HT1080 (cell line): ENCODE results near the gene POTEB2. TPM values are rescaled to one million over a fixed set of nuclear protein-coding genes. Genes with fewer than 3 reads are reported as not detected.
"Not testable (repeated sequence)": the region's sequence is repeated elsewhere in the genome, so short reads cannot be mapped to it uniquely, and the experiment has no call there.

Experiments
- DNase-seq: peaks from one replicate; pipeline ENCODE4 v3.0.0-alpha.2; 2015; ENCODE audit warnings: low read depth
- polyA plus RNA-seq, 2 experiments: library from polyadenylated mRNA; depleted of rRNA; stranded (reverse); fragments of >200 nt; gene quantifications; 2 replicates each; pipeline ENCODE4 v1.2.3, GENCODE V29; 2015
- small RNA-seq: library from RNA; depleted of rRNA; stranded (forward); fragments of <200 nt; gene quantifications from one replicate; pipeline ENCODE3, GENCODE V24; 2014
- total RNA-seq: library from RNA; depleted of rRNA; stranded (reverse); fragments of >200 nt; shearing (Covaris generic); gene quantifications from 2 replicates; pipeline ENCODE4 v1.2.3, GENCODE V29; 2014; rRNA removed

POTEB2 gene
- total RNA-seq, result not detected in 2 replicates
- polyA plus RNA-seq (2015; cell fraction: cytosol; rRNA removed), result not detected in 2 replicates
- polyA plus RNA-seq (2015; cell fraction: nucleus; rRNA removed), result not detected in 2 replicates

DNA sequence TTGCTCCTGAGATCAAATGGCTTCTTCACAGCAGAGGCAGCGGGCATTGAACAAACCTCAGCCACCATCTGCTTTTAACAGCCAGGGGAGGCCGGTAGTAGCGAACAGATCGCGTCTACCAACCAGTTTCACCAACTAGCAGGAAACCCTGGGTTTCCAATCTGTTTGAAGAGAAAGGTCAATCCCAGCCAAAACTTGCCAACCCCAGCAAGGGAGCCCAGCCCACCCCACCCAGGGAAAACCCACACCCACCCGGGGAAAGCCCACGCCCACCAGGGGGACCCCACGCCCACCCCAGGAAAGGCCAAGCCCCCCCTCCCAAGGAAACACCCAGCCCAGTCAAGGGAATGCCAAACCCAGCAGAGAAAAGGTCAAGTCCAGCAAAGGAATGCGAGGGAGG lies at the start of gene POTEB2:
POTEB2 (minus strand) TSS at position 101 of the 400 bp plus-strand sequence; CDS start at position 68, 33 bp downstream.
- DNase-seq, result not testable (repeated sequence)

DNA sequence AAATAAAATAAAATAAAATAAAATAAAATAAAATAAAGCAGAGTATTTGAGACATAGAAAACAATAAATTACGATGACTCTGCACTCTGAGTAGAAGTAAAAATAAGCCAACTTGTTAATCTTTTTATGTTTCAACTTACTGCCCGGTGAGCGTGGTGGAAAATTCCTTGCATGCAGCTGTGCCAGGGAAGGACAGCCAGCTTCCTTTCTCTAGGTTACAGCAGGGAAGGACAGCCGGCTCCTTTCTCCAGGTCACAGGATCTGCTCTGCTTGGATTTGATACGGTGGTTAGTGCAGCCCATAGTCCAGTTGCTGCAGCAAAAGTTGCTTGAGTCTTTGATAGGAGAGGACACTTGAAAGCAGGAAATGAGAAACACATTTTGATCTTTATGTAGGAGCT lies 13.8 kb upstream of the POTEB2 start:
- DNase-seq, result not testable (repeated sequence)

DNA sequence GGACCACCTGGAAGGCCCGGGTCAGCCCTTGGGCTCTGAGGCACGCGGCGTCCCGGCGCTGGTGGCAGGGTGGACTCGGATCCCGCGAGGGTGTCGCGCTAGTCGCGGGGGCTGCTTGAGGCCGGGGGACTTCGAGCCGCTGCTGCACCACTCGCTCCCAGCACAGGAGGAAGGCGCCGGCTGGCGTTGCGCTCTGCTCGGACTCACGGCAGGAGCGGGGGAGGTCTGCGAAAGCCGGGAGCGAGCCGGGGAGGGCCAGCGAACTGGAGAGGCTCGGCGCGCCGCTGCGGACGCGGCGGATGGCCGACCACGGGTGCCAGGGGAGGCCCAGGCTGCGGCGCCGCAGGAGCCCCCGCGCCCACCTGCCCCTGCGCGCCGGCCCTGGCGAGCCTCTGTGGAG lies 12.3 kb upstream of the POTEB2 start:
- DNase-seq, result not testable (repeated sequence)

DNA sequence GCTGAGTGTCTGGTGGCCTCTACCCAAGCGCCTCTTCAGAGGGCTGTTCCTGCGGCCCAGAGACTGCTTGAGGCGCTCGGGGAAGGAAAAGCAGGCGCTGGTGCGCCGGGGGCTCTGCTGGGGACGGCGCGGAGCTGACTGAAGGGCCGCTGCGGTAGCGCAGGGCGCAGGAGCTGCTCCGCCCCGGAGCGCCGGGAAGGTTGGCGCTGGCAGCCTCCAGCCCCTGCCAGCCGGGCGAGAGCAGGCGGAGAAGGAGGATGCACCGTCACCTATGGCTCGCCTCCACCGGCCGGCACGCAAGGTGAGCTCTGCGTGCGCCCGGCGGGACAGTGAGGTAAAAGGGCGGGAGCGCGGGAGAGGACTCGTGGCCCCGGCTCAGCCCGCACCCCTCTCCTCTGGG lies 11.7 kb upstream of the POTEB2 start:
- DNase-seq, result not testable (repeated sequence)

Small RNA genes within 50 kb of the gene (small RNA-seq; reads per million reads assigned to genes)
- not detected for gene AC012414.2
- gene MIR3118-2, result not detected
- gene RNU6-749P, result not detected
- not detected for gene ZNF519P2
